RWPE2 (cell line): ENCODE results near the gene FKBP15.

ENCODE experiments used
- ATAC-seq: fragments of 200-7000 bp; cut with Tn5 transposase; 3 replicates; pipeline ENCODE4 v1.9.1; 2021; ENCODE audit warnings: low read depth
- DNase-seq: peaks from one replicate; pipeline ENCODE4 v3.0.0-alpha.2; 2020; ENCODE audit warnings: low spot score
- H3K27ac ChIP-seq: fragments of 450-650 bp; 2 replicates; pipeline ENCODE4 v1.5.1; 2017; ENCODE audit warnings: mild to moderate bottlenecking; ENCODE audit not compliant: poor library complexity, severe bottlenecking
- H3K27me3 ChIP-seq: fragments of 250-450 bp; sonication (Bioruptor Pico); 2 replicates; pipeline ENCODE4 v1.5.1; 2021; ENCODE audit warnings: mild to moderate bottlenecking, moderate library complexity; ENCODE audit not compliant: insufficient read depth, poor library complexity, severe bottlenecking
- H3K36me3 ChIP-seq: fragments of 250-450 bp; sonication (Bioruptor Pico); 2 replicates; pipeline ENCODE4 v1.5.1; 2020; ENCODE audit warnings: low read depth, mild to moderate bottlenecking, moderate library complexity
- H3K4me1 ChIP-seq: fragments of 250-450 bp; sonication (Bioruptor Pico); 2 replicates; pipeline ENCODE4 v1.5.1; 2021; ENCODE audit warnings: mild to moderate bottlenecking, moderate library complexity; ENCODE audit not compliant: insufficient read depth, poor library complexity, severe bottlenecking
- H3K4me3 ChIP-seq: fragments of 250-450 bp; sonication (Bioruptor Pico); 2 replicates; pipeline ENCODE4 v1.5.1; 2021; ENCODE audit warnings: mild to moderate bottlenecking, moderate library complexity; ENCODE audit not compliant: severe bottlenecking
- H3K9me3 ChIP-seq: fragments of 250-450 bp; sonication (Bioruptor Pico); 2 replicates; pipeline ENCODE4 v1.5.1; 2021; ENCODE audit warnings: mild to moderate bottlenecking, moderate library complexity; ENCODE audit not compliant: severe bottlenecking
- TF ChIP-seq, protein P1 (sequence below): fragments of 450-650 bp; IDR thresholded peaks from one replicate; pipeline ENCODE4 v1.5.1; 2017; ENCODE audit warnings: mild to moderate bottlenecking, moderate library complexity; ENCODE audit not compliant: poor library complexity, severe bottlenecking

FKBP15 gene

DNA sequence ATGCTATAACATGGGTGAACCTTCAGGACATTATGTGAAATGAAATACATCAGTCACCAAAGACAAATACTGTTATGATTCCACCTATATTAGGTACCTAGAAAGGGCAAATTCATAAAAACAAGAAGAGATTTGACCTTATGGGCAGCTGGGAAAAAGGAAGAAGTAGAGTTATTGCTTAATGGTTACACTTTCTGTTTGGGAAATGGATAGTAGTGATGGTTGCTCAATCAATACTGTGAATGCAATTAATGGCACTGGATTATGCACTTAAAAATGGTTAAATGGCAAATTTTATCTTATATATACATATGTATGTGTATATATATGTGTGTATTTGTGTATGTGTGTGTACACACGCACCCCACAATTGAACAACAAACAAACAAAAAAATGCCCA is 15.2 kb downstream of the FKBP15 start:
- ATAC-seq = no peak

DNA sequence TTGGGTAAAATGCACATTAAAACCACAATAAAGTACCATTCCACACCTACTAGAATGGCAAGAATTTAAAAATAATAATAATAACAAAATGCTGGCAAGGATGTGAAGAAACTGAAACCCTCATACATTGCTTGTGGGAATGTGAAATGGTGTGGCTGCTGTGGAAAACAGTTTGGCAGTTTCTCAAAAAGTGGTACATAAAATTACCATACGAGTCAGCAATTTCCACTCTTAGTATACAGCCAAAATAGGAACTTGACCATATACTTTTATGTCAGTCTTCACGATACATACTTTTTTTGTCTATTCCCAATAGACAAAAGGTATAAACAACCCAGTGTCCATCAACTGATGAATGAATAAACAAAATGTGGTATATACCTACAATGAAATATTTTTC is 15.6 kb downstream of the FKBP15 start:
- H3K36me3 ChIP-seq = peaks cover 77% of the 10 kb centered on the region

More for the DNA sequence above, 15.2 kb downstream of the FKBP15 start:
- H3K27me3 ChIP-seq = no peaks in the 10 kb centered on the region
- no peaks in the 10 kb centered on the region for H3K9me3 ChIP-seq
- H3K4me1 ChIP-seq = no peaks in the 10 kb centered on the region
- no peak for DNase-seq
- TF ChIP-seq, protein P1, sequence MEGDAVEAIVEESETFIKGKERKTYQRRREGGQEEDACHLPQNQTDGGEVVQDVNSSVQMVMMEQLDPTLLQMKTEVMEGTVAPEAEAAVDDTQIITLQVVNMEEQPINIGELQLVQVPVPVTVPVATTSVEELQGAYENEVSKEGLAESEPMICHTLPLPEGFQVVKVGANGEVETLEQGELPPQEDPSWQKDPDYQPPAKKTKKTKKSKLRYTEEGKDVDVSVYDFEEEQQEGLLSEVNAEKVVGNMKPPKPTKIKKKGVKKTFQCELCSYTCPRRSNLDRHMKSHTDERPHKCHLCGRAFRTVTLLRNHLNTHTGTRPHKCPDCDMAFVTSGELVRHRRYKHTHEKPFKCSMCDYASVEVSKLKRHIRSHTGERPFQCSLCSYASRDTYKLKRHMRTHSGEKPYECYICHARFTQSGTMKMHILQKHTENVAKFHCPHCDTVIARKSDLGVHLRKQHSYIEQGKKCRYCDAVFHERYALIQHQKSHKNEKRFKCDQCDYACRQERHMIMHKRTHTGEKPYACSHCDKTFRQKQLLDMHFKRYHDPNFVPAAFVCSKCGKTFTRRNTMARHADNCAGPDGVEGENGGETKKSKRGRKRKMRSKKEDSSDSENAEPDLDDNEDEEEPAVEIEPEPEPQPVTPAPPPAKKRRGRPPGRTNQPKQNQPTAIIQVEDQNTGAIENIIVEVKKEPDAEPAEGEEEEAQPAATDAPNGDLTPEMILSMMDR = no peak
- H3K27ac ChIP-seq = no peak overlapping the region
- no peak overlapping the region for H3K4me3 ChIP-seq
- H3K36me3 ChIP-seq = peaks cover 78% of the 10 kb centered on the region

DNA sequence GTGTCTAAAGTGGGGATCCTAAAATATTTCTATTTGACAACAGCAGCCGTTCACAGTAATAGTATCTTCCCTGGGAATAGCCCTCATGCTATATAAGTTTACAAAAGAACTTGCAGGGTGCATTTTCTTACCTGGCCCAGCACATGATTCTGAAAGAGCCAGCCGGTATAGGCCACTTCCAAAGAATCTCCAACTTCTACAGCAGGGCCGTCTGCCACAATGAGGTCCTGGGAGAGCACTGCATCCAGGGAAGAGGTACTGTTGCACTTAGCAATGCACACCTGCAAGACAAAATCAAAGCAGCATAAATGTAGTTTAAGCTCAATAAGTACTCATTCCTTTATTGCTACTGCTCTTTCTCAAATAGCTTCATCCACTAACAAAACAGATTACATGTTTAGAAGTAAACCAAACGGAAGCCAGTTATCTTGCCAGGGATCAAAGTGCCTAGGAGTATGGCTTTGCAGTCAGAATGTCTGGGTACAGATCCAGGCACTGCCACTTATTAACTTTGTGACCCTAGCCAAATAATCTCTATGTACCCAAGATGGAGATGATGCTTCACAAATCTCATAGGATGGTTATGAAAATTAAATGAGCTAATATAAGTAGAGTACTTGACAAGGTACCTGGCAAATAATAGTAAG is 21.3 kb downstream of the FKBP15 start:
- Histone ChIP-seq H3K4me3 (no peak overlapping the region), H3K9me3 (no peaks in the 10 kb centered on the region), H3K27ac (no peak overlapping the region), H3K27me3 (no peaks in the 10 kb centered on the region), H3K4me1 (no peaks in the 10 kb centered on the region), H3K36me3 (peaks cover 91% of the 10 kb centered on the region)
- no peak for DNase-seq
- no peak for ATAC-seq
- TF ChIP-seq, protein P1 = no peak

More for the DNA sequence above, 15.6 kb downstream of the FKBP15 start:
- ATAC-seq (no peak), DNase-seq (no peak)
- Histone ChIP-seq H3K27ac (no peak overlapping the region), H3K4me3 (no peak overlapping the region), H3K9me3 (no peaks in the 10 kb centered on the region), H3K27me3 (no peaks in the 10 kb centered on the region), H3K4me1 (no peaks in the 10 kb centered on the region)
- TF ChIP-seq, protein P1 = no peak

DNA sequence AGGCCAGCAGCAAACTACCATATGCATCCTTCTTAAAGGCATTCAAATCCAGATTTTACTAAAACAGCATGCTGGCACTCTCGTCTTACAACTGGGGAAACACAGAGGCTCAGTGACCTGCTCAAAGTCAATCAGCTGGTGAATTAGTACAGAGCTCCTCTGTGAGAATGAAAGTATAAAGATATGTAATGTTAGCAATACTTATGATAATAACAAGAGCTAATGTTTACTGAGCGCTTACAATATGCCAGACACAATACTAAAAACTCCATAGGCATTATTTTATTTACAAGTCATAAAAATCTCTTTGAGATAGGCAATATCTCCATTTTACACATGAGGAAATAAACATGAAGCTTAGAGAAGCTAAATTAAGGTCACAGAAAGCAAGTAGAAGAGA is 28.6 kb downstream of the FKBP15 start:
- no peak overlapping the region for H3K4me3 ChIP-seq
- peaks cover 61% of the 10 kb centered on the region for H3K36me3 ChIP-seq
- no peaks in the 10 kb centered on the region for H3K27me3 ChIP-seq
- TF ChIP-seq, protein P1 = no peak
- no peak overlapping the region for H3K27ac ChIP-seq
- no peaks in the 10 kb centered on the region for H3K9me3 ChIP-seq
- DNase-seq (no peak), ATAC-seq (no peak)
- peaks cover 17% of the 10 kb centered on the region for H3K4me1 ChIP-seq

DNA sequence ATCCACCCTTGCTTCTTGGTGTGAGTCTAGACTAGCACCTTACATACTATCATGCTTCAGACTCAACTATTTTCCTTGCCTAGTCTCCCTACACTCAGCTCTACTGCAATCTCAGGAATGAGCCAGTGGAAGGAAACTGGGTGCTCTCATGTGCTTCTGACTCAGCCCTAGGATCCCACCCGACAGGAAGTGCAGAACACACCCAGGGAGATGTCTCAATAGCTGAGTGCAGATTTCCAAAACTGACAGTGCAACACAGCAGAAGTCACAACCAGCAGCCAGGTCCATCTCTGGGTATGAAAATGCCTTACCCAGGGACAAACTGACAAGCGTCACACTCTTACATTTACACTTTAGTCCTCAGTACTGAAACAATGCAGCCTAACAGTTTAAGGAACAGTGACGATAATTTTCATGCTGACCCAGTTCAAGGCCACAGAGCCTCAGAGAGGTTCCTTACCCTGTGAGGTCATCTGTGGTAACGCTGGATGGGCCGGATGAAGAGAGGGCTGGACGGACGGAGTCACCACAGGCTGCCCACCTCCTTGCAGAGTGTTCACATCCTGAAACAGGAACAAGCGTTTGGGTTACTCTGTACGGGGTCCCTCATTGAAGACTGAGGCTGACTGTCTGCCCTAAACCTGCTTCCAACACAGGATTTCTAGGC is 33.0 kb downstream of the FKBP15 start:
- Histone ChIP-seq H3K27ac (peak overlapping the region; percentile 81), H3K27me3 (no peaks in the 10 kb centered on the region), H3K4me1 (peaks cover 24% of the 10 kb centered on the region), H3K9me3 (no peaks in the 10 kb centered on the region), H3K4me3 (no peak overlapping the region), H3K36me3 (peaks cover 69% of the 10 kb centered on the region)
- DNase-seq (peak; percentile 66), ATAC-seq (peak; percentile 99)
- TF ChIP-seq, protein P1 = no peak
